IPS DF 6.9 (cell line): ENCODE data around the gene FPGS.

Source experiments
- DNase-seq: peaks from one replicate; pipeline ENCODE4 v3.0.0-alpha.2; 2013; ENCODE audit warnings: low read depth, low spot score
- H3K27ac ChIP-seq: one replicate; pipeline ENCODE4 v1.5.1; 2013; ENCODE audit warnings: low read length, control low read depth
- H3K27me3 ChIP-seq: 2 replicates; pipeline ENCODE4 v1.6.1; 2013; ENCODE audit warnings: mild to moderate bottlenecking, low read length; ENCODE audit not compliant: control insufficient read depth, insufficient read depth
- H3K36me3 ChIP-seq: 2 replicates; pipeline ENCODE4 v1.6.1; 2013; ENCODE audit warnings: low read length; ENCODE audit not compliant: control insufficient read depth, insufficient read depth
- H3K4me1 ChIP-seq: 2 replicates; pipeline ENCODE4 v1.6.1; 2013; ENCODE audit warnings: low read length; ENCODE audit not compliant: control insufficient read depth, insufficient read depth
- H3K4me3 ChIP-seq: 2 replicates; pipeline ENCODE4 v1.5.1; 2013; ENCODE audit warnings: mild to moderate bottlenecking, low read length
- H3K9me3 ChIP-seq: 2 replicates; pipeline ENCODE4 v1.6.1; 2013; ENCODE audit warnings: low read length, inconsistent platforms; ENCODE audit not compliant: control insufficient read depth, insufficient read depth
- WGBS: extraction: QIAGEN DNeasy Blood & Tissue Kit; methylation state at CpG from one replicate; pipeline ENCODE4 v1.1.7; 2013; ENCODE audit warnings: mixed read lengths, missing lambda C conversion rate; ENCODE audit not compliant: insufficient read length, insufficient coverage; 5-methylcytosine and 5-hydroxymethylcytosine counted together

FPGS gene

GRCh38 chr9:127812936-127813675 is 10.4 kb downstream of the FPGS start:
- no peak overlapping the region for H3K4me3 ChIP-seq
- no peaks in the 10 kb centered on the region for H3K9me3 ChIP-seq
- peaks cover 30% of the 10 kb centered on the region for H3K36me3 ChIP-seq
- peaks cover 2% of the 10 kb centered on the region; the same call in 1 of the 2 replicates for H3K4me1 ChIP-seq
- no peak overlapping the region for H3K27ac ChIP-seq
- DNase-seq: no peak
- WGBS: no CpG with 5 or more reads among the region's 19 CpGs
- H3K27me3 ChIP-seq: no peaks in the 10 kb centered on the region

GRCh38 chr9:127813686-127814226 is 11.1 kb downstream of the FPGS start:
- Histone ChIP-seq H3K9me3 (no peaks in the 10 kb centered on the region), H3K36me3 (peaks cover 25% of the 10 kb centered on the region), H3K27ac (no peak overlapping the region), H3K4me1 (peaks cover 2% of the 10 kb centered on the region; the same call in 1 of the 2 replicates), H3K27me3 (no peaks in the 10 kb centered on the region), H3K4me3 (no peak overlapping the region)
- no peak for DNase-seq
- no CpG with 5 or more reads among the region's 9 CpGs for WGBS

GRCh38 chr9:127814619-127815511 is 12.2 kb downstream of the FPGS start:
- no peak for DNase-seq
- H3K9me3 ChIP-seq: no peaks in the 10 kb centered on the region
- no CpG with 5 or more reads among the region's 11 CpGs for WGBS
- no peak overlapping the region for H3K4me3 ChIP-seq
- no peaks in the 10 kb centered on the region for H3K27me3 ChIP-seq
- H3K27ac ChIP-seq: no peak overlapping the region
- H3K36me3 ChIP-seq: peaks cover 25% of the 10 kb centered on the region
- no peaks in the 10 kb centered on the region for H3K4me1 ChIP-seq

- no peak overlapping the region for H3K27ac ChIP-seq
- no CpG with 5 or more reads among the region's 33 CpGs for WGBS
- H3K4me3 ChIP-seq: no peak overlapping the region
- H3K4me1 ChIP-seq: no peaks in the 10 kb centered on the region
- no peak for DNase-seq
- peaks cover 22% of the 10 kb centered on the region for H3K36me3 ChIP-seq
- H3K9me3 ChIP-seq: no peaks in the 10 kb centered on the region
- no peaks in the 10 kb centered on the region for H3K27me3 ChIP-seq
Observed at GRCh38 chr9:127815512-127816361, 13.1 kb downstream of the FPGS start.

GRCh38 chr9:127816362-127816725 is 13.7 kb downstream of the FPGS start:
- WGBS: no CpG with 5 or more reads among the region's 3 CpGs
- Histone ChIP-seq H3K4me1 (no peaks in the 10 kb centered on the region), H3K9me3 (no peaks in the 10 kb centered on the region), H3K4me3 (no peak overlapping the region), H3K27ac (no peak overlapping the region), H3K27me3 (no peaks in the 10 kb centered on the region), H3K36me3 (peaks cover 22% of the 10 kb centered on the region)
- DNase-seq: no peak

GRCh38 chr9:127816728-127817127 is 14.0 kb downstream of the FPGS start:
- no CpG with 5 or more reads among the region's 8 CpGs for WGBS
- Histone ChIP-seq H3K36me3 (peaks cover 22% of the 10 kb centered on the region), H3K4me1 (no peaks in the 10 kb centered on the region), H3K27ac (no peak overlapping the region), H3K4me3 (no peak overlapping the region), H3K27me3 (no peaks in the 10 kb centered on the region), H3K9me3 (no peaks in the 10 kb centered on the region)
- no peak for DNase-seq

DNA sequence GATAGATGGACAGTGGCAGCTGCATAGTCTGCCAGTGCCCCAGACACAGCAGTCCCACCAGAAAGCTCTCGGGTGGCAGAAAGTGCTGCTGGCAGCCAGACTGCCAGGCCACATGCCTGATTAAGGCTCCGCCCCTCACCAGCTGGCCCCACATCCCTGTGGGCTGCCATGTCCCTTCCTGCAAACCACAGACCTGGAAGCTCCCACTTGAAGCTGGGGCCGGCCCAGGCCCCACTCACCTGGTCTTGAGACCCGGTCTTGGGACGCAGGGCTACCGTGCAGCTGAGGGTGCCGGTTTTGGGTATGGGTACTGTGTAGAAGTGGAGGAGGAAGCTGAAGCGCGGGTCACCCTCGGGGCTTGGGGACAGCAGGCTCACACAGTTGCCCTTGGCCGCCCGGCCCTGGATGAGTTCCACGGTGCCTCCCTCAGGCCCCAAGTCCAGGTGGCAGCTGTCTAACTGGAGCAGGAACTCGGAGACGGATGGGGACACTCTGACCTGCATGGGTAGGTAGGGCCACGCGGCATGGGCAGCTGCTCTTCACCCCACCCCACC is 15.3 kb downstream of the FPGS start:
- Histone ChIP-seq H3K27me3 (no peaks in the 10 kb centered on the region), H3K36me3 (peaks cover 20% of the 10 kb centered on the region), H3K4me1 (no peaks in the 10 kb centered on the region), H3K4me3 (no peak overlapping the region), H3K27ac (no peak overlapping the region), H3K9me3 (no peaks in the 10 kb centered on the region)
- DNase-seq: no peak
- WGBS: no CpG with 5 or more reads among the region's 17 CpGs

DNA sequence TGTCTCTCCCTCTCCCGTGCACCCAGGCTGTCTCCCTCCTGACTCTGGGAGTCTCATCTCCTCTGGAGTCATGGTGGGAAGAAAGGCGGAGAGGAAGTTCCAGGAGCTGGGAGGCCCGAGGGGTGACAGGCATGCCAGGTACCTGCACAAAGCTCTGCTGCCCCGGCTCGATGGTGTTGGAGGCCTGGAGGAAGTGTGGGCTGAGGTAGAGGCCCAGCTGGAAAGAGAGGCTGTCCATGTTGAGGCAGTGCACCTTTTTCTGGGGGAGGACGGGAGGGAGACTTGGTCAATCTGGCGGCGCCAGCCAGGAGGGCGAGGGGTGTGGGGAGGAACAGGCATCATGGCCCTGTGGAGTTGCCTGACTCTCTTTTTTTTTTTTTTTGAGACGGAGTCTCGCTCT is 15.9 kb downstream of the FPGS start:
- peaks cover 13% of the 10 kb centered on the region for H3K36me3 ChIP-seq
- no CpG with 5 or more reads among the region's 11 CpGs for WGBS
- H3K4me3 ChIP-seq: no peak overlapping the region
- H3K27ac ChIP-seq: no peak overlapping the region
- H3K9me3 ChIP-seq: no peaks in the 10 kb centered on the region
- H3K27me3 ChIP-seq: no peaks in the 10 kb centered on the region
- no peak for DNase-seq
- H3K4me1 ChIP-seq: no peaks in the 10 kb centered on the region

DNA sequence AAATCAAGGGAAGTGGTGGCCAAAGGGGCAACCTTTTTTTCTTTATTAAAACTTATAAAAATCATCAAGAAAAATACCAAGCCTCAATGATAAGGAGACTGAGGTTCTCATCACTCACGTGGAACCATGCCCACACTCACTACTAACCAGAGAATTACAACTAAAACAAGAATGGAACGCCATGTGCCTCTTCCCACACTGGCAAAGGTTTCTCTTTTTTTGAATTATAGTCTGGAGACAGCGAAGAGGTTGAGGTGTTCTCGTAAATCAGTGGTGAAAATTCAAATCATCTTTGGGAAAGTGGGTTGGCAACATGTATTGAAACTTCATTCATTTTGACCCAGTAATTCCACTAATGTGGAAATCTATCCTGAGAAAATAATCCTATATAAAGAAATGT is 19.4 kb downstream of the FPGS start:
- no peaks in the 10 kb centered on the region for H3K9me3 ChIP-seq
- DNase-seq: no peak
- H3K36me3 ChIP-seq: no peaks in the 10 kb centered on the region; the same call in 1 of the 2 replicates
- no peak overlapping the region for H3K4me3 ChIP-seq
- peaks cover 2% of the 10 kb centered on the region; the same call in 1 of the 2 replicates for H3K4me1 ChIP-seq
- no CpG with 5 or more reads among the region's 4 CpGs for WGBS
- no peaks in the 10 kb centered on the region for H3K27me3 ChIP-seq
- no peak overlapping the region for H3K27ac ChIP-seq
